ENCODE measurements around the gene NADK.

GRCh38 chr1:1780598-1781525 lies 2.6 kb upstream of the NADK start:
- TF ChIP-seq EZH2 (IDR thresholded peaks at IDR 0.05; ENCODE audit: insufficient read depth, poor library complexity, severe bottlenecking) (no peak), EZH2phosphoT487 (IDR thresholded peaks at IDR 0.05; ENCODE audit: insufficient read depth, low read depth) (no peak)
